ENCODE measurements around the gene DACT3.

Gene DACT3

DNA sequence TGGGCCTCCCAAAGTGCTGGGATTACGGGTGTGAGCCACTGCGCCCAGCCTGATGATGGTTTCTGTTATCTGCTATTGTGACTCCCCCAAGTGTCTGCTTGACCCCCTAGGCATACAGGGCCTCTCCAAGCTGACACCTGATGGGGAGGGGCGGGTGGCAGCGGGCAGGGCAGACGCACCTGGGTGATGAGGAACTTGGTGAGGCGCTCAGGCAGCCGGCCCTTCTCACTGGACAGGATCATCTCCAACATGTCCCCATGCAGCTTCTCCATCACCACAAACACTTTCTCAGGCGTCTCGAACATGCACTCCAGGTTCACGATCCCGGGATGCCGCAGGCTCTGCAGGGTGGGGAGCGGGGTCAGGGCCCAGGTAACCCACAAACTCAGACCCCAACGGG is 28.4 kb upstream of the DACT3 start:
- TF ChIP-seq ZNF274 (IDR thresholded peaks at IDR 0.05; ENCODE audit: low read depth, low read length) (no peak), SUZ12 (IDR thresholded peaks at IDR 0.05; ENCODE audit: extremely low read depth, insufficient read depth, insufficient read length) (no peak), YY1 (IDR thresholded peaks at IDR 0.05; ENCODE audit: insufficient read depth, insufficient read length) (no peak)
- H3K9me3 ChIP-seq (ENCODE audit: insufficient read depth, low read length), result no peaks in the 10 kb centered on the region
- no peak overlapping the region for H3K9ac ChIP-seq (ENCODE audit: insufficient read length, low read depth)
- no peaks in the 10 kb centered on the region for H3K27me3 ChIP-seq (ENCODE audit: insufficient read depth, insufficient read length)
- DNase-seq (ENCODE audit: low read depth, low spot score), result no peak
- H3K4me1 ChIP-seq (ENCODE audit: insufficient read depth, insufficient read length), result no peaks in the 10 kb centered on the region
- no peak overlapping the region for H3K4me3 ChIP-seq (ENCODE audit: insufficient read length, low read depth)
- H3K36me3 ChIP-seq (ENCODE audit: insufficient read depth, insufficient read length, low read length), result peaks cover 79% of the 10 kb centered on the region

GRCh38 chr19:46687438-46688145 is 26.6 kb upstream of the DACT3 start:
- Histone ChIP-seq H3K4me1 (ENCODE audit: insufficient read depth, insufficient read length) (no peaks in the 10 kb centered on the region), H3K9ac (ENCODE audit: insufficient read length, low read depth) (no peak overlapping the region), H3K36me3 (ENCODE audit: insufficient read depth, insufficient read length, low read length) (peaks cover 69% of the 10 kb centered on the region), H3K4me3 (ENCODE audit: insufficient read length, low read depth) (no peak overlapping the region), H3K27me3 (ENCODE audit: insufficient read depth, insufficient read length) (no peaks in the 10 kb centered on the region), H3K9me3 (ENCODE audit: insufficient read depth, low read length) (no peaks in the 10 kb centered on the region)
- no peak for TF ChIP-seq YY1 (IDR thresholded peaks at IDR 0.05; ENCODE audit: insufficient read depth, insufficient read length)
- TF ChIP-seq SUZ12 (IDR thresholded peaks at IDR 0.05; ENCODE audit: extremely low read depth, insufficient read depth, insufficient read length), result no peak
- no peak for TF ChIP-seq ZNF274 (IDR thresholded peaks at IDR 0.05; ENCODE audit: low read depth, low read length)
- DNase-seq (ENCODE audit: low read depth, low spot score), result no peak

DNA sequence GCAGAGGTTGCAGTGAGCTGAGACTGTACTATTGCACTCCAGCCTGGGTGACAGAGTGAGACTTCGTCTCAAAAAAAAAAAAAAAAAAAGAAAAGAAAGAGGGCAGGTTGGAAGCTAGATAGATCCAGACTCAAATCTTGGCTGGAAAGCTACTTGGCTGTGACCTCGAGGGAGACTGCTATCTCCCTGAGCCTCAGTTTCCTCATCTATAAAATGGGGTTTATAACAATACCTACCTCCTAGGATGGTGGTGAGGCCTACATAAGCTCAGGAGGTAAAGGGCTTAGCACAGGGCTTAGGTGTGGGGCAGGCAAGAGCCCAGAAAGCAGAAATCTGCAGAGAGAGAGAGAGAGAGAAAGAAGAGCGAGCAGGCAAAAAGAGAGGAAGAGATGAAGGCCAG is 24.2 kb upstream of the DACT3 start:
- TF ChIP-seq ZNF274 (IDR thresholded peaks at IDR 0.05; ENCODE audit: low read depth, low read length), result no peak
- TF ChIP-seq SUZ12 (IDR thresholded peaks at IDR 0.05; ENCODE audit: extremely low read depth, insufficient read depth, insufficient read length), result no peak
- no peak for TF ChIP-seq YY1 (IDR thresholded peaks at IDR 0.05; ENCODE audit: insufficient read depth, insufficient read length)
- Histone ChIP-seq H3K36me3 (ENCODE audit: insufficient read depth, insufficient read length, low read length) (peaks cover 55% of the 10 kb centered on the region), H3K4me1 (ENCODE audit: insufficient read depth, insufficient read length) (no peaks in the 10 kb centered on the region), H3K9me3 (ENCODE audit: insufficient read depth, low read length) (no peaks in the 10 kb centered on the region), H3K9ac (ENCODE audit: insufficient read length, low read depth) (no peak overlapping the region), H3K27me3 (ENCODE audit: insufficient read depth, insufficient read length) (no peaks in the 10 kb centered on the region), H3K4me3 (ENCODE audit: insufficient read length, low read depth) (no peak overlapping the region)
- DNase-seq (ENCODE audit: low read depth, low spot score), result no peak

GRCh38 chr19:46678110-46678732 is 17.2 kb upstream of the DACT3 start:
- Histone ChIP-seq H3K4me1 (ENCODE audit: insufficient read depth, insufficient read length) (peaks cover 3% of the 10 kb centered on the region), H3K4me3 (ENCODE audit: insufficient read length, low read depth) (no peak overlapping the region), H3K9ac (ENCODE audit: insufficient read length, low read depth) (no peak overlapping the region), H3K9me3 (ENCODE audit: insufficient read depth, low read length) (no peaks in the 10 kb centered on the region), H3K27me3 (ENCODE audit: insufficient read depth, insufficient read length) (no peaks in the 10 kb centered on the region), H3K36me3 (ENCODE audit: insufficient read depth, insufficient read length, low read length) (peaks cover 65% of the 10 kb centered on the region)
- DNase-seq (ENCODE audit: low read depth, low spot score), result no peak
- no peak for TF ChIP-seq ZNF274 (IDR thresholded peaks at IDR 0.05; ENCODE audit: low read depth, low read length)
- no peak for TF ChIP-seq YY1 (IDR thresholded peaks at IDR 0.05; ENCODE audit: insufficient read depth, insufficient read length)
- no peak for TF ChIP-seq SUZ12 (IDR thresholded peaks at IDR 0.05; ENCODE audit: extremely low read depth, insufficient read depth, insufficient read length)

DNA sequence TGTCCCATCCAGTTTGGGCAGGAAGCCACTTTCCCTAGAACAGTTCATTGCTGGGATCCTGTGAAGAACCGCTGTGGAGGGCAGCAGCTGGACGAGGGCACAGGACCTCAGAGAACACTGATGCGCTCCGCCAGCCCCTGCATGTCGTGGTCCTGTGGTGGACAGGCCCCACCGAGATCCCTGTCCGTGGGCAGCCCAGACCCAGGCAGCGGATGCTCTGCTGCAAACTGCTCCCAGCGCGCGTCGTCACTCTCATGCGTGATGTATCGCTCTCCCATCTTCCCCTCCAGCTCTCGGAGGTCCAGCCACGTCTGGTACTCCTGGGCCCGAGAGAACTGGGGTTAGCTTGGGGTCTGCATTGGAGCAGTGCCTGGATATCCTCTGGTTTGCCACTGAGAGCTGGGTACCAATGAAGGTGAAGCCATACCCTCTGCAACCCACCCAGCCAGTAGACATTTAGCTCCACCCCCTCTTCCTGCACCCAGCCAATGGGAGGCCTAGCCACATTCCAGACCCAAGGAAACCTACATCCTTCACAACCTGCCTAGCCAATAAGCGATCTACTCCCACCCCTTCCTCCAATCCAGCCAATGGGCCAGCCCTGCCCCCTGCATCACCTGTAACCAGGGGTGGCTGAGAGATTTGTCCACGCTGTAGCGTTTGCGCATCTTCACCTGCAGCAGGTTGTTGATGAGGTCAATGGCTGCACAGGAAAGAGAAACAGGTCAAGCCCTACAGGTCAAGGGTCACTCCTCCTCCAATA is 13.6 kb upstream of the DACT3 start:
- Histone ChIP-seq H3K9ac (ENCODE audit: insufficient read length, low read depth) (no peak overlapping the region), H3K27me3 (ENCODE audit: insufficient read depth, insufficient read length) (no peaks in the 10 kb centered on the region), H3K4me1 (ENCODE audit: insufficient read depth, insufficient read length) (peaks cover 3% of the 10 kb centered on the region), H3K4me3 (ENCODE audit: insufficient read length, low read depth) (no peak overlapping the region), H3K9me3 (ENCODE audit: insufficient read depth, low read length) (peaks cover 13% of the 10 kb centered on the region), H3K36me3 (ENCODE audit: insufficient read depth, insufficient read length, low read length) (peaks cover 52% of the 10 kb centered on the region)
- DNase-seq (ENCODE audit: low read depth, low spot score), result no peak
- TF ChIP-seq SUZ12 (IDR thresholded peaks at IDR 0.05; ENCODE audit: extremely low read depth, insufficient read depth, insufficient read length) (no peak), YY1 (IDR thresholded peaks at IDR 0.05; ENCODE audit: insufficient read depth, insufficient read length) (no peak), ZNF274 (IDR thresholded peaks at IDR 0.05; ENCODE audit: low read depth, low read length) (no peak)

- H3K27me3 ChIP-seq (ENCODE audit: insufficient read depth, insufficient read length), result no peaks in the 10 kb centered on the region
- no peak overlapping the region for H3K4me3 ChIP-seq (ENCODE audit: insufficient read length, low read depth)
- peaks cover 13% of the 10 kb centered on the region for H3K9me3 ChIP-seq (ENCODE audit: insufficient read depth, low read length)
- DNase-seq (ENCODE audit: low read depth, low spot score), result no peak
- no peak for TF ChIP-seq SUZ12 (IDR thresholded peaks at IDR 0.05; ENCODE audit: extremely low read depth, insufficient read depth, insufficient read length)
- no peak for TF ChIP-seq YY1 (IDR thresholded peaks at IDR 0.05; ENCODE audit: insufficient read depth, insufficient read length)
- TF ChIP-seq ZNF274 (IDR thresholded peaks at IDR 0.05; ENCODE audit: low read depth, low read length), result no peak
- H3K36me3 ChIP-seq (ENCODE audit: insufficient read depth, insufficient read length, low read length), result peaks cover 24% of the 10 kb centered on the region
- H3K4me1 ChIP-seq (ENCODE audit: insufficient read depth, insufficient read length), result no peaks in the 10 kb centered on the region
- H3K9ac ChIP-seq (ENCODE audit: insufficient read length, low read depth), result no peak overlapping the region
These were observed 9.8 kb upstream of the DACT3 start for GRCh38 chr19:46670813-46671212.

GRCh38 chr19:46668662-46669061 is 7.7 kb upstream of the DACT3 start:
- H3K9me3 ChIP-seq (ENCODE audit: insufficient read depth, low read length), result peaks cover 13% of the 10 kb centered on the region
- H3K4me3 ChIP-seq (ENCODE audit: insufficient read length, low read depth), result no peak overlapping the region
- no peak overlapping the region for H3K9ac ChIP-seq (ENCODE audit: insufficient read length, low read depth)
- no peaks in the 10 kb centered on the region for H3K4me1 ChIP-seq (ENCODE audit: insufficient read depth, insufficient read length)
- no peaks in the 10 kb centered on the region for H3K27me3 ChIP-seq (ENCODE audit: insufficient read depth, insufficient read length)
- H3K36me3 ChIP-seq (ENCODE audit: insufficient read depth, insufficient read length, low read length), result peaks cover 9% of the 10 kb centered on the region
- DNase-seq (ENCODE audit: low read depth, low spot score), result no peak
- no peak for TF ChIP-seq YY1 (IDR thresholded peaks at IDR 0.05; ENCODE audit: insufficient read depth, insufficient read length)
- no peak for TF ChIP-seq ZNF274 (IDR thresholded peaks at IDR 0.05; ENCODE audit: low read depth, low read length)
- TF ChIP-seq SUZ12 (IDR thresholded peaks at IDR 0.05; ENCODE audit: extremely low read depth, insufficient read depth, insufficient read length), result no peak
